Stomach smooth muscle (tissue), 2 donors: Measurements from ENCODE around the gene RBM33.

Experiments used
- H3K27ac ChIP-seq: one replicate; pipeline ENCODE4 v1.7.0; 2013; ENCODE audit warnings: mild to moderate bottlenecking, low read length, inconsistent platforms
- H3K27me3 ChIP-seq, 2 donors: one replicate each; pipeline ENCODE4 v1.7.0; 2013; ENCODE audit warnings: low read length in 2 of 2; ENCODE audit not compliant: insufficient read depth in 2 of 2, control insufficient read depth in 1 of 2
- H3K36me3 ChIP-seq, 2 donors: one replicate each; pipeline ENCODE4 v1.7.0; 2013; ENCODE audit warnings: low read length in 2 of 2; ENCODE audit not compliant: control insufficient read depth in 2 of 2, insufficient read depth in 2 of 2
- H3K4me1 ChIP-seq: one replicate; pipeline ENCODE4 v1.7.0; 2013; ENCODE audit warnings: low read length; ENCODE audit not compliant: control insufficient read depth, insufficient read depth
- H3K4me3 ChIP-seq, 2 donors: one replicate each; pipeline ENCODE4 v1.7.0; 2013; ENCODE audit warnings: low read length in 2 of 2
- H3K9ac ChIP-seq, 2 donors: one replicate each; pipeline ENCODE4 v1.7.0; 2013; ENCODE audit warnings: low read length in 2 of 2, mild to moderate bottlenecking in 1 of 2
- H3K9me3 ChIP-seq, 2 donors: one replicate each; pipeline ENCODE4 v1.7.0; 2013; ENCODE audit warnings: low read length in 2 of 2; ENCODE audit not compliant: control insufficient read depth in 2 of 2
- donor health status: healthy.
- donor health status: Pancreatic carcinoma.

Gene RBM33

DNA sequence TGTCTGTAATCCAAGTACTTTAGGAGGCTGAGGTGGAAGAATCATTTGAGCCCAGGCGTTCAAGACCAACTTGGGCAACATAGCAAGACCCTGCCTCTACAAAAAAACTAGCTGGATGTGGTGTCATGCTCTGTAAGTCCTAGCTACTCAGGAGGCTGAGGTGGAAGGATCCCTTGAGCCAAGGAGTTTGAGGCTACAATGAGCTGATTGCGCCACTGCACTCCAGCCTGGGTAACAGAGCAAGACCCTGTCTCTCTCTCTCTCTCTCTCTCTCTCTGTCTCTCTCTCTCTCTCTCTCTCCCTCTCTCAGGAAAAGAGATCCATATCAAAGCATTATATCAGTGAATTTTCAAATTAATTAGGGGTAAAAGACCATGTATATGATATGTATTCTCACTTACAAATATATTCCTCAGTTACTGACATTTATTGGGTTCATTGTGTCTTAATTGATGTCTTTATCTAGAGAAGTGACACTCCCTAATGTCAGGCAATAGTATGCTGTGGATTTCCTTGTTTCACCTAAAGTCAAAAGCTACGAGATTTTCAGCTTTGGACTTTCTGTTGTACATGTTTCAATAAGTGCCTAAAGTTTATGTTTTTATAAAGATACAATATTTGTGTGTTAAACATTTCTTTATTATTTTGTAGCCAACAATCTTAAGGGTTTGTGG, 91.1 kb downstream of the RBM33 start:
- H3K4me1 ChIP-seq, result peaks cover 7% of the 10 kb centered on the region
- no peak overlapping the region for H3K27ac ChIP-seq
- no peaks in the 10 kb centered on the region for H3K27me3 ChIP-seq
- H3K36me3 ChIP-seq, result peaks cover 12 to 18% of the 10 kb centered on the region in 2 donors
- no peak overlapping the region for H3K9ac ChIP-seq
- H3K4me3 ChIP-seq, result no peak overlapping the region
- no peaks in the 10 kb centered on the region for H3K9me3 ChIP-seq

DNA sequence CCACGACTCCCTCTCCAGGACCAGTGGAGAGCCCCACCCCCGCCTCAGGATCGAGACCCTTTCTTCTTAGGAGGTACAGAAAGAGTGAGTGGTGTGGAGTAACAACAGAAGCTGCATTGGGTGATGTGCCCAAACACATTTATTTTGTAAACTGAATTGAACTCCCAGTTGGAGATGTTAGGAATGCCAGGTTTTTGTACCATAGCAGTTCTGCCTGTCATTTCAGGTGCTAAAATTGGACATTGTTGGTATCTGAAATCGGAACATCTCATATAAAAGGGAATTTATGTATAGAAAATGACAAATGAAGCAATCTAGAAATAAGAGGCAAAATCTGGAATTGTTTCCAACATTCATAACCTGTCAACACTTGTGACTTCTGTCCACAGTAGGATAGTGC, 93.1 kb downstream of the RBM33 start:
- Histone ChIP-seq H3K9me3 (no peaks in the 10 kb centered on the region), H3K27me3 (no peaks in the 10 kb centered on the region), H3K4me1 (peaks cover 7% of the 10 kb centered on the region), H3K4me3 (no peak overlapping the region), H3K36me3 (peaks cover 27 to 29% of the 10 kb centered on the region in 2 donors), H3K9ac (no peak overlapping the region), H3K27ac (no peak overlapping the region)

DNA sequence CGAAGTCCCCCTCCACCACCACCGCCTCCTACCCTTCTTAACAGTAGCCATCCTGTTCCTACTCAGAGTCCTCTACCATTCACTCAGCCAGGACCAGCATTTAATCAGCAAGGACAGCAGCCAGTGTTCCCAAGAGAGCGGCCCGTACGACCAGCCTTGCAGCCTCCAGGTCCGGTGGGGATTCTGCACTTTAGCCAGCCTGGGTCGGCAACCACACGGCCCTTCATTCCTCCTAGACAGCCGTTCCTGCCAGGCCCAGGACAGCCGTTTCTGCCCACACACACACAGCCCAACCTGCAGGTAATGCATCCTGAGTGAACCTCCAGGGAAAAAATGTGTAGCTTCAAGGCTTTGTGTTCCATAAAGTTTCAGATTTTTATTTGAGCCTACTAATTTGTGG, 93.6 kb downstream of the RBM33 start:
- Histone ChIP-seq H3K9ac (no peak overlapping the region), H3K36me3 (peaks cover 29% of the 10 kb centered on the region in 2 donors), H3K9me3 (no peaks in the 10 kb centered on the region), H3K27me3 (no peaks in the 10 kb centered on the region), H3K4me3 (no peak overlapping the region), H3K4me1 (peaks cover 7% of the 10 kb centered on the region), H3K27ac (no peak overlapping the region)

DNA sequence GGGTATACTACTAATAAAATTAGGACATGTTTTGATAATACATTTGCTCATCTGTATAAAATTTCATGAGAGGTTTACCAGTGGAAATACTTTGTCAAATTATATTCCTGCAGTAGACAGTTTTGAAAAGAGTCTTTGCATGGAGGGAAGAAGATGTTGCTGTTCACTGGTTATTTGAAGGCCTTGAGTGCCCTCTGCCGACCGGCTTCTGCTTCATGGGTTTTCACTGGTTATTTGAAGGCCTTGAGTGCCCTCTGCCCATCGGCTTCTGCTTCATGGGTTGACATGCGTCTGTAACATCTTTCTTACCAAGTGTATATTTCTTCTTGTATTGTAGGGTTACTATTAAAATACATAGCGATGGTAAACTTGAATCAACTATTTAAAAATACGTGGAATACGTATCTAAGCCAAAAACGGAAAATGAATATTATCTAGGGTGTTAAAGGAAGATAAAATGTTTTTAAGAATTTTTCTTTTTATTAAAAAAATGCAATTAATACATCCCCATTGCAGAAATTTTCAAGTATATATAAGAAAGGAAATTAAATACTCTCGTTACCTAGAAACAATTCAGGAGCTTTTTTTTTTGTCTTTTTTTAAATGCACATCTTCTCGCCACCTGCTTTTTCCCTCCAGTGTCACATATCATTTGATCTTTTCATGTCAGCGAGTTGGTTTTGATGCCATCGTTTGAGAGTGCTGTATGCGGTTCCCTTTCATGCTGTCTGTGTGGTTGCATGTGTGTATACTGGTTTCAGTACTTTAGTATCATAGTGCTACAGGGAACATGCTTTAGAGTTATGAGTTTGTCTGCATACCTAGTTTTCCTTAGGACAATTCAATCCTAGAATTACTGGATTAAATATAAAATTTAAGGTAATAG, 94.4 kb downstream of the RBM33 start:
- Histone ChIP-seq H3K9me3 (no peaks in the 10 kb centered on the region), H3K27me3 (no peaks in the 10 kb centered on the region), H3K9ac (no peak overlapping the region), H3K27ac (no peak overlapping the region), H3K4me3 (no peak overlapping the region), H3K36me3 (peaks cover 29 to 30% of the 10 kb centered on the region in 2 donors), H3K4me1 (peaks cover 2% of the 10 kb centered on the region)

DNA sequence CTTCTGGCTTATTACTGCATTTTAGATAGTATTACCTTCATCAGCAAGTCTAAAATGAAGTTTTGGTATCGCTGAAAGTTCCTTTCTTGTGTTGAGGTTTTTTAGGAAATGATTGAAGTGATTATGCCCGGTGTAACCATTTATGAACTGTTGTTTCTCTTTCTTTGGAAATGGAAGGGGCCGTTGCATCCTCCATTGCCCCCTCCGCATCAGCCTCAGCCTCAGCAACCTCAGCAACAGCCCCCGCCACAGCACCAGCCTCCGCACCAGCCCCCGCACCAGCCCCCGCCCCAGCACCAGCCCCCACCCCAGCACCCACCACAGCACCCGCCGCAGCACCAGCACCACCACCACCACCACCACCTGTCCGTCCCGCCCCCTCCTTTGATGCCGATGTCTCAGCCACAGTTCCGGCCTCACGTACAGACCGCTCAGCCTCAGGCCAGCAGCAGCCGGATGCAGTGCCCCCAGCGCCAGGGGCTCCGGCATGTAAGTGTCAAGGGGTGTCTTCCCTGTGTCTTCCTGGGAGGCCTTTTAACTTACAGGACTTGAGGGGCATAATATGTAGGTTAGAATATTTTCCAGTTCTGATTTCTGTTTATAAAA, 95.2 kb downstream of the RBM33 start:
- Histone ChIP-seq H3K9me3 (no peaks in the 10 kb centered on the region), H3K36me3 (peaks cover 27 to 29% of the 10 kb centered on the region in 2 donors)

DNA sequence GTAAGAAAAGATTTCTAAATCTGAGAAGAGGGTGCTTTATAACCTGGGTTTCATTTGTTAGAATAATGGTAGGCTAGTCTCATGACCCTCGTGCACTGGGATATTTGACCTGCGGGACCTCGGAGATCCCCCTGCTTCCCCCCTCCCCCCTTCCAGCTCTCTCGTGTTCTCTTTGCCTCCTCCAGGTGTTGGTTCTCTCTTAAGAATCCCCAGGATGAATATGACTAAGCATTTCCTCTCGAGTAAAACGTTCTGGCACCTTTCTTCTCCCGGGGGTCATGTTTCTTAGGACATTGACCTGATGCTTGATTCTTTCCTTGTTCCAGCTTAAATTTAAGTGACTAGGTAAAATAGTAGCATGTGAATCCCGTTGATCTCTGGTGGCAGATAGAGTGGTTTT, 96.6 kb downstream of the RBM33 start:
- H3K4me3 ChIP-seq, result no peak overlapping the region
- no peak overlapping the region for H3K27ac ChIP-seq
- no peaks in the 10 kb centered on the region for H3K9me3 ChIP-seq
- H3K27me3 ChIP-seq, result no peaks in the 10 kb centered on the region
- H3K9ac ChIP-seq, result no peak overlapping the region
- no peaks in the 10 kb centered on the region for H3K4me1 ChIP-seq
- peaks cover 40 to 42% of the 10 kb centered on the region in 2 donors for H3K36me3 ChIP-seq

More for the DNA sequence above, 95.2 kb downstream of the RBM33 start:
- no peak overlapping the region for H3K4me3 ChIP-seq
- H3K27me3 ChIP-seq, result no peaks in the 10 kb centered on the region
- no peak overlapping the region for H3K27ac ChIP-seq
- no peaks in the 10 kb centered on the region for H3K4me1 ChIP-seq
- no peak overlapping the region for H3K9ac ChIP-seq

DNA sequence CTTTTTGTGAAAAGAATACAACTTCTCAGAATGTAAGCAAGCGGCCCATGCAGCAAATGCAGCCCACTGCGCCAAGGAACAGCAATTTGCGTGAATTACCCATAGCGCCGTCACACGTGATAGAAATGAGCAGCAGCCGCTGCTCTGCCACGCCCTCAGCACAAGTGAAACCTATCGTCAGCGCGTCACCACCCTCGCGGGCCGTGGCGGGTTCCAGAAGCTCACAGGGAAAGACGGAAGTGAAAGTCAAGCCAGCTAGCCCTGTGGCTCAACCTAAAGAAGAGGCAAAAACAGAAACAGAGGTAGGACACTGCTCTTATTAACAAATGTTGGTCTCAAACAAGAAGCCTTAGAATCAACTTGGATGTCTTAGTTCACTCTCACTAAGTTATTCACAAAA, 97.3 kb downstream of the RBM33 start:
- no peaks in the 10 kb centered on the region for H3K9me3 ChIP-seq
- no peak overlapping the region for H3K4me3 ChIP-seq
- no peaks in the 10 kb centered on the region for H3K4me1 ChIP-seq
- H3K36me3 ChIP-seq, result peaks cover 44 to 46% of the 10 kb centered on the region in 2 donors
- H3K27me3 ChIP-seq, result no peaks in the 10 kb centered on the region
- no peak overlapping the region for H3K9ac ChIP-seq
- H3K27ac ChIP-seq, result no peak overlapping the region

DNA sequence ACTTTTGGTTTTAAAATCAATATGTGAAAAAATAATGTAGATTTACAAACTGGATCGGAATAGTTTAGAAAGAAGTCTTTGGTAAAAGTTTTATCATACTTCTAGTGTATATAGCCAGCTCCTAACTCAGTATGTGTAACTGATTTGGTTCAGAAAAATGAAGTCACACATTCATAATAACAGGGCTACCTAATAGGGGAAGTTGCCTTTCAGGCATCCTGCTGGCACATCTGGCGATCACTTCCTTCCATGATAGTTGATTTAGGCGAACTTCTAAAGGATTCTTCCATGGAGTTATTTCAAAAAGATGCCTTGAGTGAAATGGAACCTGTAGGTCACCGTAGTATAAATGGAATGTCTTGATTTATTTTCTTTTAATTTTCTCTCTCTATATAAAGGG, 98.7 kb downstream of the RBM33 start:
- H3K9ac ChIP-seq, result no peak overlapping the region
- no peak overlapping the region for H3K27ac ChIP-seq
- H3K9me3 ChIP-seq, result no peaks in the 10 kb centered on the region
- peaks cover 40 to 41% of the 10 kb centered on the region in 2 donors for H3K36me3 ChIP-seq
- H3K4me1 ChIP-seq, result no peaks in the 10 kb centered on the region
- no peak overlapping the region for H3K4me3 ChIP-seq
- no peaks in the 10 kb centered on the region for H3K27me3 ChIP-seq

DNA sequence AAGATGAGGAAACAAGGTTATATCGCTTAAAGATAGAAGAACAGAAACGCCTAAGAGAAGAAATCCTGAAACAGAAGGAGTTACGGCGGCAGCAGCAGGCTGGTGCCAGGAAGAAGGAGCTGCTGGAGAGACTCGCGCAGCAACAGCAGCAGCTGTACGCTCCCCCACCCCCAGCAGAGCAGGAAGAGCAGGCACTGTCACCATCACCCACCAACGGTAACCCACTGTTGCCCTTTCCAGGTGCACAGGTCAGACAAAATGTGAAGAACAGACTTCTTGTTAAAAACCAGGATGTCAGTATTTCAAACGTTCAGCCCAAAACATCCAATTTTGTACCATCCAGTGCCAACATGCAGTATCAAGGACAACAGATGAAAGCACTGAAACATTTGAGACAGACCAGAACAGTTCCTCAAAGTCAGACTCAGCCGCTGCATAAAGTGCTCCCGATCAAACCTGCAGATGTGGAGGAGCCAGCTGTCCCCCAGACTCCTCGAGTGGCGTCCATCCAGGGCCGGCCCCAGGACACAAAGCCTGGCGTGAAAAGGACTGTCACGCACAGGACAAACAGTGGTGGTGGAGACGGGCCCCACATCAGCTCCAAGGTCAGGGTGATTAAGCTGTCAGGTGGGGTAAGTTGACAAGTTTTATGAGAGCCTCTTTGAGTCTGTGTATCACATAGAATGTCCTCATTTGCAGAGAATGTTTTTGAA, 100.7 kb downstream of the RBM33 start:
- H3K9me3 ChIP-seq, result no peaks in the 10 kb centered on the region
- no peaks in the 10 kb centered on the region for H3K4me1 ChIP-seq
- no peaks in the 10 kb centered on the region for H3K27me3 ChIP-seq
- H3K4me3 ChIP-seq, result no peak overlapping the region
- peaks cover 33 to 42% of the 10 kb centered on the region in 2 donors for H3K36me3 ChIP-seq
- no peak overlapping the region for H3K9ac ChIP-seq
- H3K27ac ChIP-seq, result no peak overlapping the region

DNA sequence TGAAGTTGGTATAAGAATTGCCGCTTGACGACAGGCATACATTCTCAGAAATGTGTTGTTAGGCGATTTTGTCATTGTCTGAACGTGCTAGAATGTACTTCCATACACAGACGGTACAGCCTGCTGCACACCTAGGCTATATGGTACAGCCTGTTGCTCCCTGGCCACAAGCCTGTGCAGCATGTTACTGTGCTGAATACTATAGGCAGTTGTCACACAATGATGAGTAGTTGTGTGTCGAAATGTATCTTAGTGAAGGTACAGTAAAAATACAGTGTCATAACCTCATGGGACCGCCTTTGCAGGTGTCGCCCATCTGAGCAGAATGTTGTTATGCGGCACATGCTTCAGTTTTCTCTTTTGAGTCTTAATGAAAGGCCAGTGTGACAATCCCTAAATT, 101.3 kb downstream of the RBM33 start:
- no peak overlapping the region for H3K4me3 ChIP-seq
- no peak overlapping the region for H3K9ac ChIP-seq
- peaks cover 28 to 42% of the 10 kb centered on the region in 2 donors for H3K36me3 ChIP-seq
- H3K27ac ChIP-seq, result no peak overlapping the region
- no peaks in the 10 kb centered on the region for H3K27me3 ChIP-seq
- no peaks in the 10 kb centered on the region for H3K9me3 ChIP-seq
- no peaks in the 10 kb centered on the region for H3K4me1 ChIP-seq
